Effector memory CD8-positive, alpha-beta T cell (primary cell): ENCODE measurements around the gene SUCLG1.
"Not testable (repeated sequence)": the region's sequence is repeated elsewhere in the genome, so short reads cannot be mapped to it uniquely, and the experiment has no call there.

Source experiments
- ATAC-seq: fragments of 150-1000 bp; cut with Tn5 transposase; replicated peaks from 2 replicates; pipeline ENCODE4 v1.10.0; 2021; ENCODE audit warnings: mild to moderate bottlenecking, moderate library complexity
- DNase-seq, 3 experiments: peaks; one replicate each; pipeline ENCODE4 v3.0.0; 2021
- H3K27ac Mint-ChIP-seq, 2 donors: one replicate each; pipeline ENCODE4 v1.8.0; 2022; ENCODE audit warnings: mild to moderate bottlenecking in 2 of 2, mixed read lengths in 2 of 2, moderate library complexity in 2 of 2
- H3K27me3 Mint-ChIP-seq, 2 donors: one replicate each; pipeline ENCODE4 v1.8.0; 2022; ENCODE audit warnings: mixed read lengths in 2 of 2
- H3K36me3 Mint-ChIP-seq: one replicate; pipeline ENCODE4 v1.8.0; 2022; ENCODE audit warnings: mild to moderate bottlenecking, moderate library complexity, mixed read lengths; ENCODE audit not compliant: insufficient read depth
- H3K4me1 Mint-ChIP-seq, 2 donors: one replicate each; pipeline ENCODE4 v1.8.0; 2022; ENCODE audit warnings: low read depth in 2 of 2, mixed read lengths in 2 of 2
- H3K4me3 Mint-ChIP-seq, 2 donors: one replicate each; pipeline ENCODE4 v1.8.0; 2022; ENCODE audit warnings: mild to moderate bottlenecking in 2 of 2, mixed read lengths in 2 of 2, moderate library complexity in 2 of 2
- H3K9me3 Mint-ChIP-seq, 2 donors: one replicate each; pipeline ENCODE4 v1.8.0; 2022; ENCODE audit warnings: mixed read lengths in 2 of 2

SUCLG1 gene

GRCh38 chr2:84483320-84483719 lies 24.2 kb upstream of the SUCLG1 start:
- H3K4me1 Mint-ChIP-seq: peaks cover 6 to 10% of the 10 kb centered on the region in 2 donors
- H3K27ac Mint-ChIP-seq: no peak overlapping the region
- ATAC-seq: no peak
- H3K27me3 Mint-ChIP-seq: peaks cover 0 to 24% of the 10 kb centered on the region in 2 donors
- no peak for DNase-seq
- H3K36me3 Mint-ChIP-seq: no peaks in the 10 kb centered on the region
- H3K9me3 Mint-ChIP-seq: no peaks in the 10 kb centered on the region
- no peak overlapping the region for H3K4me3 Mint-ChIP-seq

GRCh38 chr2:84482603-84483002 lies 23.5 kb upstream of the SUCLG1 start:
- peaks cover 0 to 24% of the 10 kb centered on the region in 2 donors for H3K27me3 Mint-ChIP-seq
- ATAC-seq (no peak), DNase-seq (no peak)
- H3K4me1 Mint-ChIP-seq: peaks cover 6 to 10% of the 10 kb centered on the region in 2 donors
- H3K27ac Mint-ChIP-seq: peak overlapping the region; percentile 29 to 91
- H3K4me3 Mint-ChIP-seq: no peak overlapping the region
- no peaks in the 10 kb centered on the region for H3K9me3 Mint-ChIP-seq
- no peaks in the 10 kb centered on the region for H3K36me3 Mint-ChIP-seq

DNA sequence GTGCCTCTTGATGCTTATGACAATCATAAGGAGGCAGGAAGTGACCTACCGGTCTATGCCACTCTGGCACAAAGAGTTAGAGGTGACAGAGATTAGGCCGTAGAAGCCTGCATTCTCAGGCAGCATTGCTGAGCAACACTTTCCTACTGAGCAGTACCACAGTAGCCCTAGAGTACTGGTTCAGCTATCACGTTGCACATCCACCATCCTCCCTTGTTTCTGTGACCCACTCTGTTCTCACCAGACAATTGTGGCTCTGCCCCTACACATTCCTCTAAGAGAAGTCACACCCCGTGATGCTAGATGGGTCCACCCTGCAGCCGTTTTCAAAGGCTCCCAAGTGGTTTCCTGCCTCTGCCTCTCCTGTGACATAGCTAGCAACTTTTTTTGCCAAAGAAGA lies 22.6 kb upstream of the SUCLG1 start:
- Mint-ChIP-seq H3K9me3 (peaks cover 1 to 5% of the 10 kb centered on the region in 2 donors), H3K4me3 (no peak overlapping the region), H3K4me1 (peaks cover 6 to 10% of the 10 kb centered on the region in 2 donors), H3K27ac (peak overlapping the region; percentile 13 to 91), H3K27me3 (peaks cover 0 to 30% of the 10 kb centered on the region in 2 donors), H3K36me3 (no peaks in the 10 kb centered on the region)
- ATAC-seq: peak; percentile 72
- peak in 1 of 3 experiments; percentile 14 for DNase-seq

GRCh38 chr2:84478867-84479266 lies 19.8 kb upstream of the SUCLG1 start:
- H3K27ac Mint-ChIP-seq: no peak overlapping the region
- no peaks in the 10 kb centered on the region for H3K36me3 Mint-ChIP-seq
- H3K9me3 Mint-ChIP-seq: peaks cover 5 to 11% of the 10 kb centered on the region in 2 donors
- peaks cover 6 to 10% of the 10 kb centered on the region in 2 donors for H3K4me1 Mint-ChIP-seq
- ATAC-seq (no peak), DNase-seq (no peak)
- no peak overlapping the region for H3K4me3 Mint-ChIP-seq
- H3K27me3 Mint-ChIP-seq: peaks cover 0 to 34% of the 10 kb centered on the region in 2 donors

DNA sequence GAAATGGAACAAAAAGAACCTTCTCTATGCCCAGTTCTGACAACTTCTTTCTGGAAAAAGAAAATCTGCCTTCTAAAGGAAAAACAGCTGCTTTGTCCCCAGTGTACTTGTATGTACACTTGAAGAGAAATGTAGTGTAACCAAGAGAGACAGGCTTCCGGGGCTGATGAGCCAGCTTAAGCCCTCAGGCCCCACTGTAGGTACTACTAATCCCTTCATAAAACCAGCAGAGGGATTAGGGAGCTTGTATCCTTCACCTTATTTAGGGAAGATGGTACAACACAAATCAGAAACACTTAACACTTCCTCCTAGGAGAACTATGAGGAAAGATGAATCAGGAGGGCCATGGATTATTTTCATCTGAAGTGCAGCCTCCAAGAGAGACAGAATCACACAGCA lies 18.8 kb upstream of the SUCLG1 start:
- Mint-ChIP-seq H3K4me1 (peaks cover 6 to 10% of the 10 kb centered on the region in 2 donors), H3K9me3 (peaks cover 5 to 11% of the 10 kb centered on the region in 2 donors), H3K27me3 (peaks cover 0 to 34% of the 10 kb centered on the region in 2 donors), H3K36me3 (no peaks in the 10 kb centered on the region), H3K27ac (no peak overlapping the region), H3K4me3 (no peak overlapping the region)
- DNase-seq (no peak), ATAC-seq (no peak)

- Mint-ChIP-seq H3K27me3 (peaks cover 0 to 31% of the 10 kb centered on the region in 2 donors), H3K4me1 (no peaks in the 10 kb centered on the region), H3K9me3 (peaks cover 5 to 11% of the 10 kb centered on the region in 2 donors), H3K4me3 (no peak overlapping the region), H3K36me3 (no peaks in the 10 kb centered on the region), H3K27ac (no peak overlapping the region)
- ATAC-seq: no peak
- no peak for DNase-seq
Measured at GRCh38 chr2:84474176-84474575, 15.1 kb upstream of the SUCLG1 start.

DNA sequence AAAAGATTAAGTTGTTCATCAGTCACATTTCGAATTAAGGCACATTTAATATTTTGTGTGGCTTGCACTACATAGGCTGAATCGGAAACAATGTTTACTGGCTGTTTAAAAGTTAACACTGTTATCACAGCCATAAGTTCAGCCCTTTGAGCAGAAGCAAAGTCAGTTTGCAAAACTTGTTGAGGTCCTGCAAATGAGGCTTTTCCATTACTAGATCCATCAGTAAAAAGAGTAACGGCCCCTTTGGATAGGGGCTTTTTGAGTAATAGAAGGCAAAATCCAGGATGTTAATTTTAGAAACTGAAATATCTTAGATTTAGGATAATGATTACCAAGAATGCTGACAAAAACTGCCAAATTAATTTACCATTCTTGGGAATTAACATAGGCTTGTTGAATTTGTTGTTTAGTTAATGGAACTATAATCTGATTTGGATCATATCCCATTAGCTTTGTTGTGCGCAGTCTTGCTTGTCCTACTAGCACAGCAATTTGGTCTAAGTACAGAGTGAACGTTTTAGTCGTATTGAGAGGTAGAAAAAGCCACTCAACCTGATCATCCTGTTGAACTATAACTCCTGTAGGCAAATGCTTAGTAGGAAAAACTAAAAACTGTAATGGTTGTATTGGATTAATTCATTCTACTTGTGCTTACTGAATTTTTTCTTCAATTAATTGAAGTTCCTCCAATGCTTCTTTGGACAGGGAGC lies 13.9 kb upstream of the SUCLG1 start:
- Mint-ChIP-seq H3K36me3 (no peaks in the 10 kb centered on the region), H3K27ac (no peak overlapping the region), H3K4me3 (no peak overlapping the region), H3K4me1 (no peaks in the 10 kb centered on the region), H3K9me3 (peaks cover 5 to 11% of the 10 kb centered on the region in 2 donors), H3K27me3 (peaks cover 0 to 28% of the 10 kb centered on the region in 2 donors)
- DNase-seq (no peak), ATAC-seq (no peak)

GRCh38 chr2:84472423-84472822 lies 13.3 kb upstream of the SUCLG1 start:
- not testable (repeated sequence) for DNase-seq

DNA sequence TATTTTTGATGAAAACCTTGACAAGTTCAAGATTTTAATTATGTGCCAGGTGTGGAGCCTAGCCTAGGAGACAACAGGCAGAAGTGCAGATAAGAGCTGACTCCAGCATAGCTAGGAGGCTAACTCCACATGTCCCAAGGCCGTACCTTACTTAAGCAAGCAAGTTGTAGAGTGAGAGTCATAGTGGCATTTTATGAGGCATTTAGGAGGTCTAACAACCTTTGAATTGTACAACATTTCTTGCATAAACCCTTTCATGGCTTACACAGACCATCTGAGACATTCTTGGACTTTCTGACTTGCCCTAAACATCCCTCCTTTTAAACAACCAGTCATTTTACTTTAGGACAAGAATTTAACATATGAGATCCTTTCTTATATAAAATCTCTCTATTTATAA lies 8.3 kb upstream of the SUCLG1 start:
- H3K4me3 Mint-ChIP-seq: no peak overlapping the region
- no peaks in the 10 kb centered on the region for H3K4me1 Mint-ChIP-seq
- no peak for DNase-seq
- H3K27ac Mint-ChIP-seq: no peak overlapping the region
- no peaks in the 10 kb centered on the region for H3K36me3 Mint-ChIP-seq
- no peaks in the 10 kb centered on the region for H3K27me3 Mint-ChIP-seq
- no peak for ATAC-seq
- no peaks in the 10 kb centered on the region for H3K9me3 Mint-ChIP-seq

More at GRCh38 chr2:84472423-84472822, 13.3 kb upstream of the SUCLG1 start:
- not testable (repeated sequence) for ATAC-seq, H3K27ac Mint-ChIP-seq, H3K4me1 Mint-ChIP-seq, H3K4me3 Mint-ChIP-seq, H3K36me3 Mint-ChIP-seq
- peaks cover 0 to 28% of the 10 kb centered on the region in 2 donors for H3K27me3 Mint-ChIP-seq
- peaks cover 5 to 11% of the 10 kb centered on the region in 2 donors for H3K9me3 Mint-ChIP-seq

- Mint-ChIP-seq H3K27me3 (no peaks in the 10 kb centered on the region), H3K4me3 (peak overlapping the region in 1 of 2 donors; percentile 37), H3K27ac (no peak overlapping the region), H3K9me3 (no peaks in the 10 kb centered on the region), H3K4me1 (peaks cover 26 to 30% of the 10 kb centered on the region in 2 donors), H3K36me3 (no peaks in the 10 kb centered on the region)
- DNase-seq (no peak), ATAC-seq (no peak)
Measured at GRCh38 chr2:84461310-84461709, 2.2 kb upstream of the SUCLG1 start.

GRCh38 chr2:84460670-84461069 lies 1.6 kb upstream of the SUCLG1 start:
- no peaks in the 10 kb centered on the region for H3K9me3 Mint-ChIP-seq
- DNase-seq (no peak), ATAC-seq (no peak)
- no peaks in the 10 kb centered on the region for H3K27me3 Mint-ChIP-seq
- no peak overlapping the region for H3K27ac Mint-ChIP-seq
- H3K4me3 Mint-ChIP-seq: no peak overlapping the region
- H3K4me1 Mint-ChIP-seq: peaks cover 29 to 30% of the 10 kb centered on the region in 2 donors
- no peaks in the 10 kb centered on the region for H3K36me3 Mint-ChIP-seq

- H3K4me1 Mint-ChIP-seq: peaks cover 29 to 30% of the 10 kb centered on the region in 2 donors
- DNase-seq: no peak
- peaks cover 3% of the 10 kb centered on the region for H3K36me3 Mint-ChIP-seq
- peak overlapping the region; percentile 87 to 92 for H3K4me3 Mint-ChIP-seq
- H3K27me3 Mint-ChIP-seq: no peaks in the 10 kb centered on the region
- peak overlapping the region; percentile 99 to 100 for H3K27ac Mint-ChIP-seq
- ATAC-seq: no peak
- no peaks in the 10 kb centered on the region for H3K9me3 Mint-ChIP-seq
Measured at GRCh38 chr2:84459944-84460429, 907 bp upstream of the SUCLG1 start.

DNA sequence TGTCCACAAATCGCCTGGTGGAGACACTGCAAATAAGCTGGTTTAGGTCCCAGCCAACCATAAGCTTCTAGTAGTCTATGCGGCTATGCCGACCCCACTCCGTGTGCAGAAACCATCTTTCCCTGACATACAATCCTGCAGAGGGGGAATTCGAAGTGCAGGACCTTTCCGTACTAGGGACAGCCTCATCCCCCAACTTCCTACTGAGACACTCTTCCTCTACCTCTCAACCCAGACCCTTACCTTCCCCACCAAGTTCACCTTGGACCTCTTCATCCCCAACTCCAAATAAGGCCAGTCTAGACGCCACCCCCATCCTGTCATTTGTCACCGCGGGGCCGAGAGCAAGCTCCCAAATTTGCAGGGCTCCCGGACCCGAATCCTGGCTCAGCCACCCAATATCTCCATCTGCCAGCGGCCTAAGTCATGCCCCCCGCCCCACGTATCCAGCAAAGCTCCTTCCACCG lies 496 bp downstream of the SUCLG1 start:
- Mint-ChIP-seq H3K4me3 (peak overlapping the region; percentile 87 to 92), H3K4me1 (peaks cover 37 to 38% of the 10 kb centered on the region in 2 donors), H3K27me3 (no peaks in the 10 kb centered on the region), H3K36me3 (peaks cover 3% of the 10 kb centered on the region), H3K27ac (peak overlapping the region; percentile 99 to 100), H3K9me3 (no peaks in the 10 kb centered on the region)
- ATAC-seq: peak; percentile 17
- DNase-seq: peak in 2 of 3 experiments; percentile 1 to 15

- Mint-ChIP-seq H3K4me1 (peaks cover 39 to 41% of the 10 kb centered on the region in 2 donors), H3K27ac (peak overlapping the region; percentile 33 to 100), H3K9me3 (no peaks in the 10 kb centered on the region), H3K4me3 (peak overlapping the region; percentile 87 to 92), H3K36me3 (peaks cover 3% of the 10 kb centered on the region), H3K27me3 (no peaks in the 10 kb centered on the region)
- no peak for DNase-seq
- no peak for ATAC-seq
Measured at GRCh38 chr2:84457686-84458085, 1.4 kb downstream of the SUCLG1 start.
